Measurements from ENCODE around the gene USP9Y. TPM values are rescaled to one million over a fixed set of nuclear protein-coding genes. Genes with fewer than 3 reads are reported as not detected.

Gene USP9Y
- polyA plus RNA-seq, 1 donor from 2014 or later: 164 TPM

DNA sequence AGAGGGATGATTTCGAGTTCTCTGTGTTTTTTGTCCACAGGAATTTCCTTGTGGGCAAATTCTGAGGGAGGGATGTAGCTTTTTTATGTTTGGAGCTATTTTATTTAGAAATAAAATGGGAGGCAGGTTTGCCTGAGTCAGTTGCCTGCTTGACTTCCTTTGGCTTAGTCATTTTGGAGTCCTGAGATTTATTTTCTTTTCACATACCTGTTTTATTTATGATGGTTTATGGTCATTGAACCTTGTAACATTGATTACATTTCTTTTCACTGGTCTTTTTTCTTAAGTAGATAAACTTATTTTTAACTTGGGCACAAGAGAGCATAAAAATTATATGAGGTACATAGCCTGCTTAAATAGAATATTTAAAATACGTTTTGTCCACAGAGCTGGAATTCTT is 12.7 kb upstream of the USP9Y start:
- no peak overlapping the region for H3K4me3 ChIP-seq (ENCODE audit: low read length)
- H3K9me2 ChIP-seq (ENCODE audit: insufficient read depth, low read length): no peaks in the 10 kb centered on the region
- no peaks in the 10 kb centered on the region for H3K27me3 ChIP-seq (ENCODE audit: insufficient read depth, low read depth, low read length)
- no peak overlapping the region for H3K27ac ChIP-seq (ENCODE audit: low read length)
- no peak overlapping the region for H3K4me2 ChIP-seq (ENCODE audit: low read length)
- TF ChIP-seq MXI1 (conservative IDR thresholded peaks at IDR 0.05; ENCODE audit: poor library complexity, severe bottlenecking): no peak
- TF ChIP-seq EP300 (conservative IDR thresholded peaks at IDR 0.05; ENCODE audit: poor library complexity, severe bottlenecking): no peak
- TF ChIP-seq TAF1 (IDR thresholded peaks at IDR 0.05; ENCODE audit: low read depth): no peak
- TF ChIP-seq POLR2AphosphoS5 (IDR thresholded peaks at IDR 0.05): no peak
- TF ChIP-seq, protein P1, sequence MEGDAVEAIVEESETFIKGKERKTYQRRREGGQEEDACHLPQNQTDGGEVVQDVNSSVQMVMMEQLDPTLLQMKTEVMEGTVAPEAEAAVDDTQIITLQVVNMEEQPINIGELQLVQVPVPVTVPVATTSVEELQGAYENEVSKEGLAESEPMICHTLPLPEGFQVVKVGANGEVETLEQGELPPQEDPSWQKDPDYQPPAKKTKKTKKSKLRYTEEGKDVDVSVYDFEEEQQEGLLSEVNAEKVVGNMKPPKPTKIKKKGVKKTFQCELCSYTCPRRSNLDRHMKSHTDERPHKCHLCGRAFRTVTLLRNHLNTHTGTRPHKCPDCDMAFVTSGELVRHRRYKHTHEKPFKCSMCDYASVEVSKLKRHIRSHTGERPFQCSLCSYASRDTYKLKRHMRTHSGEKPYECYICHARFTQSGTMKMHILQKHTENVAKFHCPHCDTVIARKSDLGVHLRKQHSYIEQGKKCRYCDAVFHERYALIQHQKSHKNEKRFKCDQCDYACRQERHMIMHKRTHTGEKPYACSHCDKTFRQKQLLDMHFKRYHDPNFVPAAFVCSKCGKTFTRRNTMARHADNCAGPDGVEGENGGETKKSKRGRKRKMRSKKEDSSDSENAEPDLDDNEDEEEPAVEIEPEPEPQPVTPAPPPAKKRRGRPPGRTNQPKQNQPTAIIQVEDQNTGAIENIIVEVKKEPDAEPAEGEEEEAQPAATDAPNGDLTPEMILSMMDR (IDR thresholded peaks at IDR 0.05; ENCODE audit: poor library complexity, severe bottlenecking): no peak
- no peaks in the 10 kb centered on the region for H3K36me3 ChIP-seq (ENCODE audit: insufficient read depth, low read length)
- no peaks in the 10 kb centered on the region for H3F3A ChIP-seq (ENCODE audit: insufficient read depth, low read length, poor library complexity, severe bottlenecking)
- no peak overlapping the region for H2AFZ ChIP-seq (ENCODE audit: low read depth, low read length)
- H3K9me3 ChIP-seq (ENCODE audit: low read length): no peaks in the 10 kb centered on the region
- H3K79me2 ChIP-seq (replicated peaks; ENCODE audit: insufficient read depth, low read length): peaks cover 4% of the 10 kb centered on the region
- no peak overlapping the region for H3K9ac ChIP-seq (ENCODE audit: low read length)
- no peaks in the 10 kb centered on the region for H4K20me1 ChIP-seq (ENCODE audit: insufficient read depth)

DNA sequence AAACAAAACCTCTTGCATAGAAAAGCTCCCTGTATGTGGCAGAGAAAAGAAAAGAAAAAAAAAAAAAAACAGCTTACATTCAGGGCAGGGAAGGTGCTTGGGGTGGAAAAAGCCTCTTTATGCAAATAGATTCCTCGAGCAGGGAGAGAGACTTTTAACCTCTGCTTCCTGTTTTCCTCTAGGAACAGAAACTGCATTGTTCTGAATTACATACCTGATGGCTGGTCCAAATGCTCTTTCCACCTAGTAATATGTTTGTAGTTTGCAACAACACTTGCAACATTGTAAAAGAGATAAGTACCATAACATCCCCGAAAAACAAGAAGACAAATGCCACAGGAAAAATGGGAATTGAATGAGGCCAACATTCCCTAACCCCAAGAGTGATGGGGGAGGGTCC is 944 bp upstream of the USP9Y start:
- no peak overlapping the region for H3K9ac ChIP-seq (ENCODE audit: low read length)
- TF ChIP-seq, protein P1 (IDR thresholded peaks at IDR 0.05; ENCODE audit: poor library complexity, severe bottlenecking): no peak
- TF ChIP-seq MXI1 (conservative IDR thresholded peaks at IDR 0.05; ENCODE audit: poor library complexity, severe bottlenecking): no peak
- no peak for TF ChIP-seq EZH2 (IDR thresholded peaks at IDR 0.05; ENCODE audit: borderline replicate concordance, insufficient read depth, low read length, poor library complexity, severe bottlenecking)
- TF ChIP-seq SMC3 (conservative IDR thresholded peaks at IDR 0.05; ENCODE audit: poor library complexity): no peak
- no peak for TF ChIP-seq TAF1 (IDR thresholded peaks at IDR 0.05; ENCODE audit: low read depth)
- TF ChIP-seq EP300 (conservative IDR thresholded peaks at IDR 0.05; ENCODE audit: poor library complexity, severe bottlenecking): no peak
- TF ChIP-seq, protein P2, sequence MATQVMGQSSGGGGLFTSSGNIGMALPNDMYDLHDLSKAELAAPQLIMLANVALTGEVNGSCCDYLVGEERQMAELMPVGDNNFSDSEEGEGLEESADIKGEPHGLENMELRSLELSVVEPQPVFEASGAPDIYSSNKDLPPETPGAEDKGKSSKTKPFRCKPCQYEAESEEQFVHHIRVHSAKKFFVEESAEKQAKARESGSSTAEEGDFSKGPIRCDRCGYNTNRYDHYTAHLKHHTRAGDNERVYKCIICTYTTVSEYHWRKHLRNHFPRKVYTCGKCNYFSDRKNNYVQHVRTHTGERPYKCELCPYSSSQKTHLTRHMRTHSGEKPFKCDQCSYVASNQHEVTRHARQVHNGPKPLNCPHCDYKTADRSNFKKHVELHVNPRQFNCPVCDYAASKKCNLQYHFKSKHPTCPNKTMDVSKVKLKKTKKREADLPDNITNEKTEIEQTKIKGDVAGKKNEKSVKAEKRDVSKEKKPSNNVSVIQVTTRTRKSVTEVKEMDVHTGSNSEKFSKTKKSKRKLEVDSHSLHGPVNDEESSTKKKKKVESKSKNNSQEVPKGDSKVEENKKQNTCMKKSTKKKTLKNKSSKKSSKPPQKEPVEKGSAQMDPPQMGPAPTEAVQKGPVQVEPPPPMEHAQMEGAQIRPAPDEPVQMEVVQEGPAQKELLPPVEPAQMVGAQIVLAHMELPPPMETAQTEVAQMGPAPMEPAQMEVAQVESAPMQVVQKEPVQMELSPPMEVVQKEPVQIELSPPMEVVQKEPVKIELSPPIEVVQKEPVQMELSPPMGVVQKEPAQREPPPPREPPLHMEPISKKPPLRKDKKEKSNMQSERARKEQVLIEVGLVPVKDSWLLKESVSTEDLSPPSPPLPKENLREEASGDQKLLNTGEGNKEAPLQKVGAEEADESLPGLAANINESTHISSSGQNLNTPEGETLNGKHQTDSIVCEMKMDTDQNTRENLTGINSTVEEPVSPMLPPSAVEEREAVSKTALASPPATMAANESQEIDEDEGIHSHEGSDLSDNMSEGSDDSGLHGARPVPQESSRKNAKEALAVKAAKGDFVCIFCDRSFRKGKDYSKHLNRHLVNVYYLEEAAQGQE (IDR thresholded peaks at IDR 0.05; ENCODE audit: borderline replicate concordance): no peak
- no peak for TF ChIP-seq RAD21 (conservative IDR thresholded peaks at IDR 0.05)
- no peak overlapping the region for H3K4me3 ChIP-seq (ENCODE audit: low read length)
- H3K36me3 ChIP-seq (ENCODE audit: insufficient read depth, low read length): no peaks in the 10 kb centered on the region
- no peak overlapping the region for H3K27ac ChIP-seq (ENCODE audit: low read length)
- H3K4me2 ChIP-seq (ENCODE audit: low read length): no peak overlapping the region
- H2AFZ ChIP-seq (ENCODE audit: low read depth, low read length): no peak overlapping the region
- H3K79me2 ChIP-seq (replicated peaks; ENCODE audit: insufficient read depth, low read length): no peaks in the 10 kb centered on the region
- H3K9me2 ChIP-seq (ENCODE audit: insufficient read depth, low read length): no peaks in the 10 kb centered on the region
- H4K20me1 ChIP-seq (ENCODE audit: insufficient read depth): no peaks in the 10 kb centered on the region
- H3K27me3 ChIP-seq (ENCODE audit: insufficient read depth, low read depth, low read length): no peaks in the 10 kb centered on the region
- no peaks in the 10 kb centered on the region for H3F3A ChIP-seq (ENCODE audit: insufficient read depth, low read length, poor library complexity, severe bottlenecking)
- H3K9me3 ChIP-seq (ENCODE audit: low read length): no peaks in the 10 kb centered on the region
